Measurements from ENCODE around the gene R3HDM2. TPM values are rescaled to one million over a fixed set of nuclear protein-coding genes. Genes with fewer than 3 reads are reported as not detected.

The R3HDM2 gene
- total and polyA plus RNA-seq, 2 donors (not counting 1 experiment from before 2014, with no cell fraction given) = 104 to 129 TPM

- ChIA-PET CTCF (interaction anchor here (0.8 to 1.1 kb wide), 2 partner anchors 11 to 16 kb away, joined by 3 to 5 read pairs; no protein-coding TSS in a partner anchor), POLR2A (interaction anchor here (0.7 kb wide), 1 partner anchor 57 kb away, joined by 3 read pairs; no protein-coding TSS in a partner anchor)
- H4K20me1 ChIP-seq (ENCODE audit: control insufficient read depth, insufficient read depth, low read length, poor library complexity, severe bottlenecking) = peaks cover 16% of the 10 kb centered on the region
- 97% methylated on average over 8 of the region's 10 CpGs for WGBS (ENCODE audit: insufficient coverage)
- intact Hi-C loops (cut with micrococcal nuclease) = no loop called here
- no peak for TF ChIP-seq CTCF (IDR thresholded peaks at IDR 0.05)
- TF ChIP-seq EZH2 (IDR thresholded peaks at IDR 0.05; ENCODE audit: borderline replicate concordance, insufficient read depth, low read depth, low read length, poor library complexity, severe bottlenecking) = no peak
- H3K4me2 ChIP-seq (replicated peaks; ENCODE audit: low read depth, low read length, poor library complexity, severe bottlenecking) = no peak overlapping the region
- no peak overlapping the region for H3K9ac ChIP-seq (ENCODE audit: low read length)
- H2AFZ ChIP-seq (ENCODE audit: insufficient read depth, low read depth, low read length, poor library complexity, severe bottlenecking) = no peak overlapping the region
- no peak overlapping the region for H3K27ac ChIP-seq (ENCODE audit: low read length in 2 of 2)
- H3K27ac Mint-ChIP-seq = peak overlapping the region; percentile 32
- no peaks in the 10 kb centered on the region for H3K9me3 ChIP-seq (ENCODE audit: control extremely low read depth in 1 of 3, control insufficient read depth in 2 of 3, insufficient read depth in 1 of 3, low read length in 2 of 3)
- no peaks in the 10 kb centered on the region for H3K9me3 Mint-ChIP-seq (ENCODE audit: insufficient read depth)
- peaks cover 21% of the 10 kb centered on the region for H3K4me1 Mint-ChIP-seq
- no peak overlapping the region for H3K4me3 Mint-ChIP-seq
- H3K4me3 ChIP-seq (ENCODE audit: control extremely low read depth in 1 of 5, extremely low read depth in 1 of 5, insufficient read depth in 1 of 5, low read depth in 2 of 5, low read length in 4 of 5) = no peak overlapping the region
- H3K27me3 Mint-ChIP-seq = no peaks in the 10 kb centered on the region
- H3K36me3 ChIP-seq (replicated peaks in 1 of 2; ENCODE audit: control extremely low read depth in 1 of 2, control insufficient read depth in 1 of 2, extremely low read depth in 1 of 2, insufficient read depth in 2 of 2, low read length in 1 of 2) = peaks cover 2 to 58% of the 10 kb centered on the region in 2 experiments
- no peaks in the 10 kb centered on the region for H3K27me3 ChIP-seq (replicated peaks in 1 of 4; ENCODE audit: control extremely low read depth in 1 of 4, control insufficient read depth in 3 of 4, insufficient read depth in 4 of 4, low read length in 3 of 4)
- ATAC-seq (ENCODE audit: low read depth) = no peak
- H3K4me1 ChIP-seq (ENCODE audit: control insufficient read depth in 2 of 2, insufficient read depth in 2 of 2, low read length in 2 of 2) = peaks cover 12 to 17% of the 10 kb centered on the region in 2 donors
- DNase-seq = no peak
- H3K79me2 ChIP-seq (ENCODE audit: control insufficient read depth, insufficient read depth, low read length) = peaks cover 17% of the 10 kb centered on the region
Observed at GRCh38 chr12:57469296-57470164, 38.7 kb upstream of the R3HDM2 start.

- Histone ChIP-seq H3K27me3 (replicated peaks in 1 of 4; ENCODE audit: control extremely low read depth in 1 of 4, control insufficient read depth in 3 of 4, insufficient read depth in 4 of 4, low read length in 3 of 4) (no peaks in the 10 kb centered on the region), H2AFZ (ENCODE audit: insufficient read depth, low read depth, low read length, poor library complexity, severe bottlenecking) (no peak overlapping the region), H3K4me1 (ENCODE audit: control insufficient read depth in 2 of 2, insufficient read depth in 2 of 2, low read length in 2 of 2) (peaks cover 8 to 17% of the 10 kb centered on the region in 2 donors), H4K20me1 (ENCODE audit: control insufficient read depth, insufficient read depth, low read length, poor library complexity, severe bottlenecking) (peaks cover 11% of the 10 kb centered on the region), H3K4me2 (replicated peaks; ENCODE audit: low read depth, low read length, poor library complexity, severe bottlenecking) (no peak overlapping the region), H3K9me3 (ENCODE audit: control extremely low read depth in 1 of 3, control insufficient read depth in 2 of 3, insufficient read depth in 1 of 3, low read length in 2 of 3) (no peaks in the 10 kb centered on the region), H3K27ac (ENCODE audit: low read length in 2 of 2) (no peak overlapping the region), H3K4me3 (ENCODE audit: control extremely low read depth in 1 of 5, extremely low read depth in 1 of 5, insufficient read depth in 1 of 5, low read depth in 2 of 5, low read length in 4 of 5) (no peak overlapping the region), H3K9ac (ENCODE audit: low read length) (no peak overlapping the region), H3K79me2 (ENCODE audit: control insufficient read depth, insufficient read depth, low read length) (peaks cover 8% of the 10 kb centered on the region), H3K36me3 (replicated peaks in 1 of 2; ENCODE audit: control extremely low read depth in 1 of 2, control insufficient read depth in 1 of 2, extremely low read depth in 1 of 2, insufficient read depth in 2 of 2, low read length in 1 of 2) (peaks cover 0 to 45% of the 10 kb centered on the region in 2 experiments)
- no peaks in the 10 kb centered on the region for H3K27me3 Mint-ChIP-seq
- H3K4me3 Mint-ChIP-seq = no peak overlapping the region
- ATAC-seq (ENCODE audit: low read depth) (no peak), DNase-seq (no peak)
- POLR2A ChIA-PET = no interaction called here
- over 99% methylated on average over 11 of the region's 11 CpGs for WGBS (ENCODE audit: insufficient coverage)
- H3K9me3 Mint-ChIP-seq (ENCODE audit: insufficient read depth) = no peaks in the 10 kb centered on the region
- CTCF ChIA-PET = no interaction called here
- H3K27ac Mint-ChIP-seq = peak overlapping the region; percentile 10
- intact Hi-C loops (cut with micrococcal nuclease) = no loop called here
- TF ChIP-seq EZH2 (IDR thresholded peaks at IDR 0.05; ENCODE audit: borderline replicate concordance, insufficient read depth, low read depth, low read length, poor library complexity, severe bottlenecking) = no peak
- no peak for TF ChIP-seq CTCF (IDR thresholded peaks at IDR 0.05)
- H3K4me1 Mint-ChIP-seq = peaks cover 15% of the 10 kb centered on the region
Observed at GRCh38 chr12:57467915-57468314, 37.1 kb upstream of the R3HDM2 start.

Measured in B cell (primary cell).